HS-5 (cell line): ENCODE data around the gene CXCL17.
A peak's percentile ranks its signal among the peaks of the same experiment; 100 is the strongest.

ENCODE experiments used
- DNase-seq: peaks from one replicate; pipeline ENCODE4 v3.0.0-alpha.2; 2012; ENCODE audit warnings: low read depth

Gene CXCL17

GRCh38 chr19:42397263-42398166 is 45.2 kb downstream of the CXCL17 start:
- DNase-seq, result no peak

GRCh38 chr19:42396381-42397262 is 46.1 kb downstream of the CXCL17 start:
- peak; percentile 97 for DNase-seq

- DNase-seq, result no peak
These were observed 48.0 kb downstream of the CXCL17 start for GRCh38 chr19:42394751-42395150.

- no peak for DNase-seq
These were observed 50.6 kb downstream of the CXCL17 start for GRCh38 chr19:42392165-42392564.

- DNase-seq, result no peak
These were observed 52.8 kb downstream of the CXCL17 start, which contains the start of gene CNFN for GRCh38 chr19:42389899-42390298. Gene CNFN (minus strand): TSS chr19:42390297. CDS start chr19:42389037, 1,260 bp downstream.

GRCh38 chr19:42388851-42389489 is 53.8 kb downstream of the CXCL17 start:
- DNase-seq, result no peak

GRCh38 chr19:42386974-42387707 is 55.6 kb downstream of the CXCL17 start:
- peak; percentile 26 for DNase-seq

- DNase-seq, result no peak
These were observed 62.6 kb downstream of the CXCL17 start for GRCh38 chr19:42380155-42380554.
